GM19372 (cell line): Measurements from ENCODE around the gene CCDC183.
"Not testable (repeated sequence)": the region's sequence is repeated elsewhere in the genome, so short reads cannot be mapped to it uniquely, and the experiment has no call there.

Experiments
- ATAC-seq: cut with Tn5 transposase; IDR thresholded peaks from one replicate; pipeline ENCODE4 v1.9.1; 2021; ENCODE audit warnings: mild to moderate bottlenecking, low read depth, moderate library complexity; ENCODE audit not compliant: unreplicated experiment

Gene CCDC183

DNA sequence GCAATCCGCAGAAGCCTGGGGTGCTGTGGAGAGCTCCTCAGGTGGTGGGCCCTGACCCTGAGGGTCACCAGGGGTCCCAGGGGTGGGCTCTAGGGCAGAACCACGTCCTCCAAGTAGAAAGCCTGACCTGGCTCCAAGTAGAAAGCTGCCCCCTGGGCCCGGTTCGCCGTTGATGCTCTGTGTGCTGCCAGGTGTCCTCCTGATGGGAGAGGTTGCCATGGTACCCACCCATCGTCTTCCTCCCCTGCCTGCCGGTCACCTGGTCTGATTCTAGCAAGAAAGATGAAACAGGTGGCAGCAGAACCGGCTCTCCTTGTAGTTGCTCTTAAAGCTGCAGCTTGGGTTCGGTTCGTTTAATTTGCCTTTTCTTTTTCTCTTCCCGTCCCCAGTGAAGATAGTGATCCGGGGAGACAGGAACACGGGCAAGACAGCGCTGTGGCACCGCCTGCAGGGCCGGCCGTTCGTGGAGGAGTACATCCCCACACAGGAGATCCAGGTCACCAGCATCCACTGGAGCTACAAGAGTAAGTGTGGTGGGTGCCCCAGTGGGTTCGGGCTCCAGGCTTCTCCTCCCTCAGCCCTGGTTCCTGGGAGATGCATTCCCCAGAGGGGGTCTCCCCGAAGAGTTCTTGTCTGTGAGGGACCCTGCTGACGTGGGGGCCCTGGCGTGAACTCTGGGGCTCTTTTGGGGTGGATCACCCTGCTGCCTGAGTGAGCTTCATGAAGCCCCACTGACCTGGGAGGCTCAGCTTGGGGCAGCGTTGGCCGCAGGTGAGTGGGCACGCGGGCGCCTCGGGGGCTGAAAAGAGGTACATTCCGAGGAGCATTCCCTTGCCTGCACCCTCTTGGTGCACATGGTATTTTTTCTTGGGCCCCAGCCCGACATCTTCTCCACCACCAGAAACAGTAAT, 27.3 kb downstream of the CCDC183 start:
- ATAC-seq, result no peak

DNA sequence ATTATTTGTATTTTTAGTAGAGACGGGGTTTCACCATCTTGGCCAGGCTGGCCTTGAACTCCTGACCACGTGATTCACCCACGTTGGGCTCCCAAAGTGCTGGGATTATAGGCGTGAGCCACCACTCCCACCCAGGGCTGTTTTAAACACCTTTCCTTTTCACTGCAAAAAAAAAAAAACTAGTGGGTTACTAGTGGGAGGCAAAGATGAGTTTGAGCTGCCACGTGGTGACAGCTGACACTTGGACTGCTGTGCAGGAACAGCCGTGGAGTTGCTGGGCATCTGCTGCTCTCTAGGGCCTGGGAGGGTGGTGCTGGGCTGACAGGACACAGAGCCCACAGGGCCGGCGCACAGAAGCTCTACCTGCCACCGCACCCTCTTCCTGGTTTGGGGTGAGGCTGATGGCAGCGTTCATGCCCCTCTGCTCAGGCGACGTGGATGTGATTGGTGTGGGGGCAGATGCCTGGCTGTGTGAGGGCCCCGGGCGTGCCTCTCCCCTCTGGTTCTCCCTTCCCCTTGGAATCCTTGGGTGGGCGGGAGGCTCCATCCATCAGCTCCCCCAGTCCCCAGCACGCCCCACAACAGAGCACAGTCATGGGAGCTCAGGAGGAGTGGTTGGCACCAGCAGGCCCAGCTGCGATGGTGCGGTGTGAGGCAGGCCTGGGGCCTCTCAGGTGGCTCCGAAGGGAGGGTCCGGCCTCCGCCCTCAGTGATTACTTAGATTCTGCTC, 28.5 kb downstream of the CCDC183 start:
- ATAC-seq, result no peak

DNA sequence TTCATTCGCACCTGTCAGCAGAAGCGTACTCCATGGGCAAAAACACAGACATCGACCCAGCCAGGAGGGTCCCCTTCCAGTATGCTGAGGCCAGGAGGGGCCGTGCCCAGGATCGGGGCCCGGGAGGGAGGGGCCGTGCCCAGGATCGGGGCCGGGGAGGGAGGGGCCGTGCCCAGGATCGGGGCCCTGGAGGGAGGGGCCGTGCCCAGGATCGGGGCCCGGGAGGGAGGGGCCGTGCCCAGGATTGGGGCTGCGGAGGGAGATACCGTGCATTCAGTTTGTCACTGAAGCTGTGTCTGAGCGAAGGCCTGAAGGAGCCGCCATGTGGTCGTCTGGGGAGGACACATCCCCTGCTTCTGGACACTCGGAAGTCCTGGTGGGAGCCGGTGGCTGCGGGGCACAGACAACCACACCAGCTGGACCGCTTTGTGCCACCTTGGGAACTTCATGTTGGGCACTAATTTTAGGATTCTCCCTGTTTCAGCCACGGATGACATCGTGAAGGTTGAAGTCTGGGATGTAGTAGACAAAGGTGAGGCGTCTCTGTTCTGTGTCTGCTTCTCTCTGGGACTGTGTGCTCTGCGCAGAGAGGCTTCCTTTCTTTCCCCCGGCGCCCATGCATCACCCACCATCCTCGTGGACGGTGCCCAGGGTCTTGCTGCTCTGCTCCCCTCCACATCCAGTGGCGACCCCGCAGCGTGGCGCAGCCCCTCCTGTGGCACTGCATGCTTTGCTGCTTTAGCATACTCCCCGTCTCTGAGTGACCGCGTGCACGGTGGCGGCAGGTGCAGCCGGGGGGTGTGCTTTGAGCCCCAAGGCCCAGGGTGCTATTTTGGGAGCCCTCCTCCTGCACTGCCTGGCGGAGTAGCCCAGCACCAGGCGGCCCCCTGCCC, 29.4 kb downstream of the CCDC183 start:
- ATAC-seq, result no peak

DNA sequence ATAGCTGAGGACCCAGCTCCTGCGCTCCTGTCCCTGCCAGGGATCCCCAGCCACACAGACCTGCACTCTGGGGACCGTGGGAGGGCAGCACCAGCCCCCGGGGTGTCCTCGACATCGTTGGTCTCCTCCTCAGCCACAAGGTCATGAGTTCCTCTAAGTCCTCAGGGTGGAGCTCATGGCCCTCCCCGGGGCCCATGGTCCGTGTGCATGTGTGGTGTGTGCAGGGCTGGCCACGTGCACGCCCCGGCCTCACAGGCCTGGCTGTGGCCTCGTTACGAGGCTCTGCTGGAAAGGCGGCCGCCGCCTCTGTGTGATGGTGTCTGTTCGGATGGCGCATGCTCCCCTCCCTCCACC, 30.0 kb downstream of the CCDC183 start:
- ATAC-seq, result no peak

DNA sequence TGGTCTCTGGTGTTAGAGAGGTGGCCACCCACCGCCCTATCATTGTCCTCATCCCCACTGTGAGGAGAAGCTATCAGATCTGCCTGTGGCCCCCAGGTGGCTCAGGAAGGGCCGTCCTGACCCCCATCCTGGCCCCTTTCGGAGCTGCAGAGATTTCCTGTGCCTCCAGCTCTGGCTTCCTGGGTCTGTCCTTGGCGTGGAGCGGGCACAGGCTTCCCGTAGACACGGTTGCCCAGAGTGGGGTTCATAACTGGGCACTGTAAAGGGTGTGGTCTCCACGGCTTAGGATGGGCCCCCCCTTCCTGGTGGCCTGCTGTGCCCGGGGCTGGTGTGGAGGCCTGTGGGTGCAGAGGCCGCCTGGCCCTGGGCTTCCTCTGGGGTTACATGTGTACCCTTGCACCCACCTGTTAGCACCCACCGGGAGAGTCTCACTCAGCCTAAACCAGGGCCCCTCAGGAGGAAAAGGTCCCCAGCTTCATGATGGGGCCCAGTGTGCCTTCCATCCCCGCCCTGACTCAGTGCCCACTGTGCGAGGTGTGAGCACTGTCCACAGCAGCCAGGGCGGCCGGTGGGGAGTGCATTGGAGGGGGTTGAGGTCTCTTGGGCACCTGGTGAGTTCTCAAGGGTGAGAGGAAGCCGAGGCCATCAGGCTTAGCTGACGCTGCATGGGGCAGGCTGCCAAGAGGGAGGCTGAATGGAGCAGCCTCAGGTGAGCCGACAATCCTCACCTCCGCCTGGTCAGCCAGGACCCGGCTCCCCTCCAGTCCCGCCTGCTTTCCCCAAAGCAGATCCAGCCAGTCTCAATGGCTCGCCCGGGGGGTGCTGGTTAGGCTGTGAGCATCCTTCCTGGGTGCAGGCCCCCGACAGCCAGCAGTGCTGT, 30.8 kb downstream of the CCDC183 start:
- ATAC-seq, result no peak

DNA sequence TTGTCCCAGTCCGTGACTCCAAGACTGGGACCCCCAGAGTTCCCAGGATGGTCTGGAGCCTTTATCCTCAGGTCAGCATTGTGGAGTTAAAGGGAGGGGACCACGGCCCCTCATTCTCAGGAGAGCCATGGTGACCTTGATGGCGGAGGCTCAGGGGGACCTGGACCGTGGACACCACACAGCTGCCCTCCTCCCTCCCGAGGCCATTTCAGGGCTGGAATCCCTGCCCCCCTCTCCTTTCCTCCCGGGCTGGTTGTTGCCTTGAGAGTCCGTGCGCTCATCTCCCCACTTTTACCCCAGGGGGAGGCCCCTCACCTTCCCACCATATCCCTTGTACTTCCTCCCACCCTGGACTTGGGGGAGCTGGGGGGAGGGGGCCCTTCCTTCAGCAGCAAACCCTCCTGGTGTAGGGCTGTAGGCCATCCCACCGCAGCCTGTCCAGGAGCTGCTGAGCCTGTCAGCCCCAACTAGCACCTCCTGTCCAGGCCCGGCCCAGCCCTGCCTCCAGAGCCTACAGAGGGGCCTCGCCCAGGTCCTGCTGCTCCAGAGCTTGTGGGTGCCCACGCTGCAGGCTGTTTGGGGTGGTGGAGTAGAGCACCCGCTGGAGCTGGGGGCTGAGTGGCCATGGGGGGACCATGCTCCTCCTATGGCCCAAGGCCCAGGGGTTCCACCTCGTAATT, 31.8 kb downstream of the CCDC183 start:
- no peak for ATAC-seq

DNA sequence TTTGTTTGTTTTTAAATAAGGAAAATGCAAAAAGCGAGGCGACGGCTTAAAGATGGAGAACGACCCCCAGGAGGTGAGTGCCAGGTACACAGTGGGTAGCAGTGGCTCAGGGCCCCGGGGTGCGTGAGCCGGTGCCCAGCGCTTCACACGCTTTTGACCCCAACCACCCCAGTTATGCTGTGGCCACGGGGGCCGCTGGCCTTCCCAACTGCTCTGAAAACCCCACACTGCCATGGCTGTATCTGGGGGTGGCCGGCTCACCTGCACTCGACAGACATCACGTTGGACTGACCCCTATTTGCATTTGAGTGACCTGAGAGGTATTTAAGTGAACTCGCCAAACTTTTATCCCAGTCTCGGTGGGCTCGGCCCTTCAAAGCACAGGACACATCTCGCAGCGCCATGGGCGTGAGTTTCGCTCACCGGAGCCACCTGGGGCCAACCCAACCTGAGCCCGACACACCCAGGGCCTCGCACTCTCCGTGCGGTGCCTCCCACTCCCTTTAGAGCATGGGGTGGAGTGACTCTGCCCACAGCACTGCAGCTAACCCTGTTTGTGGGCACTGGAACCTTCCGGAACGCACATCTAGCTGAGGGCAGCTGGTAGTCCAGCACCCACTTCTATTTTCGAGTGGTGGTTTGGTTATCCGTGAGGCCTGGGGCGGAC, 32.5 kb downstream of the CCDC183 start:
- no peak for ATAC-seq

DNA sequence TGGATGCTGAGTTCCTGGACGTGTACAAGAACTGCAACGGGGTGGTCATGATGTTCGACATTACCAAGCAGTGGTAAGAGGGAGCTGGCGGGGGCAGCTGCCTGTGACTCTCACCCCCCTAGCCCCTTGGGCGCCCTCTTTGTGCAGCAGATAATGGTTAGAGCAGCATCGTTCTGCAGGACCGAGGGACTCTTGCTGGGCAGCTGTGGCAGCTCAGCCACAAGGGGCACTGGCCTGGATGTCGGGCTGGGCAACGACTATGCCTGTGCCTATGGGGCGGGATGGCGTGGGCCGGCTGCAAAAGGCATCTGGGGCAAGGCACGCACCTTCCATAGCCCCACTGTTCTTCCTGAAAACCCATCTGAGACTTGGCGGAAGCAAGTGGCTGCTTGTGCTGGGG, 33.3 kb downstream of the CCDC183 start:
- no peak for ATAC-seq

DNA sequence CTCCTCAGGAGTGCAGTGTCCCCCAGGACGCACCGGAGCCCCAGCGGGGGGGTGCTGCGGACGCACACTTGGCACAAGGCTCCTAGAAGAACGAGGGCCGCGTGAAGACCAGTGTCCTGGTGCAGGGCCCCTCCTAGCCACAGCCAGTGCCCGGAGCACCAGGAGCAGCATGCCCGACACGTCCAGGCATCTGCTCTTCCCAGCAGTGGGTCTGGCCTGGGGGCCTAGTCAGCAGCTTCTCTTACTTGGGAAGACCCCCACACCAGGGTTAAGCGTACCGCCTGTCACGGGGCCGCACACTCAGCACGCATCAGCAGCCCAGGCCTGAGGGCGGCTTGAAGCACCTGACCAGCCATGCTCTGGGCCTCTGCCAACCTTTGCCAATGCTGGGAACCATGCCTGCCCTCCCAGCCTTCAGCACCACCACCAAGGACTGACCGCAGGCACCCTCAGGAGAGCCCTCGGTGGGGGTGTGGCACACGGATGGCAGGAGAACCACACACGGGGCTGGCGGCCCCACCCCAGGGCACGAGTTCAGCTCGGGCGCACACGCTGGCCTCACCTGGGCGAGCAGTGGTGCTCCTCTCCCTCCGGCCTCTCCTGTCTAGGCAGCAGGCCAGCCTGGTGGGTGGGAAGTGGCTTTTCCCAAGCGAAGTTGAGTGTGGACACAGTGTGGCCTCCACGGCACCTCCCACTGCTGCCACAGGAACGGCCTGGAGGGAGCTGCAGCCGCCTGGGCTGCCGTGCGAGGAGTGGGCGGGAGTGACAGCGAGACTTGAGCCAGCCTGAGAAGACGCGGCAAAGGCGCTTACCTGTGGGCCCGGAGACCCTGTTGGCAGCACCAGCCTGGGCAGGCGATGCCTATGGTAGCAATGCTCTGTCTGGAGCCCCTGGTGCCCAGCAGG, 34.1 kb downstream of the CCDC183 start:
- no peak for ATAC-seq

DNA sequence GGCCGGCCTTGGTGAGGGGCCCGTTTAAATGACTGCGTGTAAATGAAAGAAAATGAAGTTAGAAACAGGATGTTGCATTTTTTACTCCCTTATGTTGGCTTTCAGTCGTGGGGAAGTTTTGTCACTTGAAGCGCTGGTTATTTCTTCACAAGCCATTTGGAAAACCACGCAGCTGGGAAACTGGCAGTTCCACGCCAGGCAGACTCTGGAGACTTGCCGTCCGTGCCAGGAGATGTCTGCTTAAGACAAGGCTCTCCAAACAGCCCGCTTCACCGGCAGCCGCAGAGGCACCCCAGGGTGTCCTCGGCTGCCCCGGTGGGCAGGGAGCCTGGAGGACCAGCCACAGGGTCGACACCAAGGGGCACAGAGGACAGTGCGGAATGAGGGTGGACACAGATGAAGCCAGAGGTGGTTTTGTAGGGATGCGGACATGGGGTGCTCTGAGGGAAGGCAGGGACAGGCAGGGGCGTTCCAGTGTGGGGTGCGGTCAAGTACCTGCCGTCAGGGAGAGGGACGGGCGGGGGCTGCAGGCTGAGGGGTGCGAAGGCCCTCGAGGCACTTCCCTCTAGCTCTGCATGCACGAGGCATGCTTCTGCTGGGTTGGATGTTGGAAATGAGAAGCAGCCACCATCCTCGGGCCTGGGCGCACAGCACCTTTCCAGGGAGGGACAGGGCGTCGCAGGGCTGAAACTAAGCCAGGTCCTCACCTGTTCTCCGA, 35.0 kb downstream of the CCDC183 start:
- ATAC-seq, result no peak

DNA sequence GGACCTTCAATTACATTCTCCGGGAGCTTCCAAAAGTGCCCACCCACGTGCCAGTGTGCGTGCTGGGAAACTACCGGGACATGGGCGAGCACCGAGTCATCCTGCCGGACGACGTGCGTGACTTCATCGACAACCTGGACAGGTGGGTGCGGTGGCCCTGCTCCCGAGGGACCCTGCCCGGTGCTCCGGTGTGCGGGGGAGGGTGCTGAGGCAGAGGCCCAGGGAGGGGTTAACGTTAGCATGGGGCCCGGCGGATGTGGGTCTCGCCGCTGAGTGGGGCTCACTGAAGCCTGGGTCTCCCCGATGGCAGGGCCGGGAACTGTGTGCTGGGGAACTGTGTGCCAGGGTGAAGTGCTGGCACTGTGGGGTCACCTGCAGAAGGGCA, 35.6 kb downstream of the CCDC183 start:
- ATAC-seq, result no peak

DNA sequence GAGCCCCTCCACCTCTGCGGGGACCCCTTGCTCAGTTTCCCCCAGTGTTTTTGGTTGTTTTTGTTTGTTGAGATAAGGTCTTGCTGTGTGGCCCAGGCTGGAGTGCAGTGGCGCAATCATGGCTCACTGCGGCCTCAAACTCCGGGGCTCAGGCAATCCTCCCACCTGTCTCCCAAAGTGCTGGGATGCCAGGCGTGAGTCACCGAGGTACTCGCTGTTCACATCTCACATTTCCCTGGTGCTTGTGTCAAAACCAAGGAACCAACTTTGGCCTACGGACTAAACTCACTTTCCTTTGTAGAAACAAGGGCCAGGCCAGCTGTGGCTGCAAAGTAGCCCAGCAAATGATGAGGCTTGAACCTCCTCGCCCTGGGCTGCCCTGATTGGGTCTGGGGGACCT, 36.4 kb downstream of the CCDC183 start:
- ATAC-seq, result no peak

DNA sequence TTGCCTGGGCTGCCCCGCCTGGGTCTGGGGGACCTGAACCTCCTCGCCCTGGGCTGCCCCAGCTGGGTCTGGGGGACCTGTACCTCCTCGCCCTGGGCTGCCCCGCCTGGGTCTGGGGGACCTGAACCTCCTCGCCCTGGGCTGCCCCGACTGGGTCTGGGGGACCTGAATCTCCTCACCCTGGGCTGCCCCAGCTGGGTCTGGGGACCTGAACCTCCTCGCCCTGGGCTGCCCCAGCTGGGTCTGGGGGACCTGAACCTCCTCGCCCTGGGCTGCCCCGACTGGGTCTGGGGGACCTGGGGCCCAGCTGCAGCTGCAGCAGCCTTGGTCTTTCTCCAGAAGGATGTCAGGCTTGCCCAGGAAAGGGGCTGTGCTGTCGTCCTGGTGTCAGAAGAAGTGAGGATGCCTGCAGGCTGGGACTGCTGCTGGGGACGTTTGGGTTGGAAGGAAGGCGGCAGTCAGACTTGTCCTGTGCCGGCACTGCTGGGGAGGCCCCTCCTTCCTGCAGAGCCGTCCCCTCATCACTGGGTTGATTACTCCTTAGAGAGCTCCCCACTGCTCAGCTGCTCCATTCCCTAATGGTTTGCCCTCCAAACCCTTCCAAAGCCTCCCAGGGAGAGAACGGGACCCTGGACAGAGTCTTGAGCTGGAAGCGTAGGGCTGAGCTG, 37.4 kb downstream of the CCDC183 start:
- ATAC-seq, result not testable (repeated sequence)

DNA sequence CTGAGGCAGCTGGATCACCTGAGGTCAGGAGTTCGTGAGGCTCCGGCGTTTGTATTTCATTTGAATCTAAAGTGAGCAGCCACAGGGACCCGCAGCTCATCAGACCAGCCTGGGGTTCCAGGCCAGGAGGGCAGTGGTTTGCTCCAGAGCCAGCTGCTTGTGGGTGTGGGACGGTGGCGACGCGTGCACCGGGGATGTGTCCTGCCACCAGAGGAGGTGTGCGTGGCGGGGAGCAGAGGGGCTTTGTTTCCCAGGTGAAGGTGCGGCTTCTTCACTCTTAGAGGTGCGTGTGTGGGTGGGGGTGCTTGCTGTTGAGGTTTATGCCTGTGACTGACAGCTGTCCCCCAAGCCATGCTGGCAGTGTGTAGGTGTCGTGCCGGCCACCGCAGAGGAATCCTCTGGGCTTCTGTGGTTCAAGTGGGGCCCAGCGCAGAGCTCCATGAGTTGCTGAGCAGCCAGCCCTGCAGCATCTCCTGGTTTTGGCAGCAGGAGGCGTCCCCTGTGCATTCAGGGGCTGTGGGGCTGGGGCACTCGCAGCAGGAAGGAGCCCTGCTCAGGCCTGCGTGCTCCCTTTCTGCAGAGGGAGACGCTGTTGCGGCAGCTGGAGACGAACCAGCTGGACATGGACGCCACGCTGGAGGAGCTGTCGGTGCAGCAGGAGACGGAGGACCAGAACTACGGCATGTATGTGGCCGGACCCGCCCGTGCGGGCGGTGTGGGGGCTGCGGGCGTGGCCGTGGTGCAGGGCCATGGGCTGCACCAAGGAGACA, 39.2 kb downstream of the CCDC183 start:
- no peak for ATAC-seq

DNA sequence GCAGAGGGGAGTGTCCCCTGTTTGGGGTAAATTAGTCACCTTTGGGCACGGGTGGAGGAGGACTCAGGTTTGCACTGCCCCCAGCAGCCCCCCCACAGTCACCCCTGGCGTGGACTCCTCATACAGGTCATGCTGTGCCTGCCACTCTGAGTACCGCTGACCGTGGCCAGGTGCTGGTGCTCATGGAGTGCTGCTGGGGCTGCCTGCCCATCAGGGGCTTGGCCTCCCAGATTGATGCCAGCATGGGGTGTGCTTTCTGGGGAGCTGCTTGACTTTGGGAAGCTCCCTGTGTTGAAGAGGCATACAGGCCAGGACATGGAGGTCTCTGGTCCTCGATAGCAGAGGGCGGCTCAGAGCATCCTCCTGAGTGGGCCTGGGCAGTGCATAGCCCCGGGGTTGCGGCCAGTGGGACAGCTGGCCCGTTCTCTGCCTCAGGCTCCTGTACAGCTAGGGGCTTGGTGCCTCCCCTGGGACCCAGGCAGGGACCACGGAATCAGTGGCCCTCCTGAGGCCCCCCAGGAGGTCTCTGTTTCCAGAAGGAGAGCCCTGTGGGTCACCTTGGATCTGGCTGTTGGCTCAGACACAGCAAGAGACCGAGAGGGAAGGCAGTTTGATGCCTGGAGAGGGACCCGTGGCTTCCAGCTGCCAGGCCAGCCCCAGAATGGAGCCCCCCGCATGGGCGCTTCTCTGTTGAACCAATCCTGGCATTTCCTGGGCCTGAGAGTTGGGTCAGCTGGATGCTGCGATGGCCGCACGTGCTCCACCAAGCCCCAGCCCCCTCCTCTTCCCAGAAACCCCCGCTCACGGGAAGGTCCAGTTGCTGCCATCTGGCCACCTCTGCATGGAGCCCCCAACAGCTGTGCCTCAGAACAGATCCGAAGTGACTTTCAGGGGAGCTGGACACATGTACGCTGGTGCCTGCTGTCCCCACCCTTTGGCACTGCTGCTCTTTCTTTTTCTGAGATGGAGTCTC, 40.1 kb downstream of the CCDC183 start:
- ATAC-seq, result no peak
